ENCODE data around the gene ANKS1A.

The ANKS1A gene

DNA sequence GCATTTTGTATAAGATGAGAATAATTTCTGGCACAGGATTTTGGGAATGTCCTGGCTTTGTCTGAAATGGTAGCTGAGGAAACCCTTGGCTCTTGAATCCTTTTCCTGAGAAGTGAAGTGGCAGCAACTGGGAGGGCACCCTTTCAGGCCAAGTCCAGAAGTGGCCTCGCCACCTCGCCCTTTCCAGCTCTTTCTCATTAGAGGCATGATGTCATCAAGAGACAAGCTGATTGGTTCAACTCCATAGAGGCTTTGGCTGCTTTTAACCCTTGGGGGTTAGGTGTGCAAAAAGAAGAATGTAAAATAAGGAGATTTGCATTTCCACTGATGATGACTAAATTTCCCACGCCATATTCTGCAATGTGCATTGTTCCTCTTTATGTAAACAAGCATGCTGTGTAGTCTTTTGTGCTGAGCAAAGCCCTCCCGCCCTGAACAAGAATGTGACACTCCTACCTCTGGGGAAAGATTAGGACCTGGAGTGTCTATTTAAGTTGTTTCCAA lies 135.5 kb downstream of the ANKS1A start:
- DNase-seq (ENCODE audit: low spot score) = peak; percentile 81

DNA sequence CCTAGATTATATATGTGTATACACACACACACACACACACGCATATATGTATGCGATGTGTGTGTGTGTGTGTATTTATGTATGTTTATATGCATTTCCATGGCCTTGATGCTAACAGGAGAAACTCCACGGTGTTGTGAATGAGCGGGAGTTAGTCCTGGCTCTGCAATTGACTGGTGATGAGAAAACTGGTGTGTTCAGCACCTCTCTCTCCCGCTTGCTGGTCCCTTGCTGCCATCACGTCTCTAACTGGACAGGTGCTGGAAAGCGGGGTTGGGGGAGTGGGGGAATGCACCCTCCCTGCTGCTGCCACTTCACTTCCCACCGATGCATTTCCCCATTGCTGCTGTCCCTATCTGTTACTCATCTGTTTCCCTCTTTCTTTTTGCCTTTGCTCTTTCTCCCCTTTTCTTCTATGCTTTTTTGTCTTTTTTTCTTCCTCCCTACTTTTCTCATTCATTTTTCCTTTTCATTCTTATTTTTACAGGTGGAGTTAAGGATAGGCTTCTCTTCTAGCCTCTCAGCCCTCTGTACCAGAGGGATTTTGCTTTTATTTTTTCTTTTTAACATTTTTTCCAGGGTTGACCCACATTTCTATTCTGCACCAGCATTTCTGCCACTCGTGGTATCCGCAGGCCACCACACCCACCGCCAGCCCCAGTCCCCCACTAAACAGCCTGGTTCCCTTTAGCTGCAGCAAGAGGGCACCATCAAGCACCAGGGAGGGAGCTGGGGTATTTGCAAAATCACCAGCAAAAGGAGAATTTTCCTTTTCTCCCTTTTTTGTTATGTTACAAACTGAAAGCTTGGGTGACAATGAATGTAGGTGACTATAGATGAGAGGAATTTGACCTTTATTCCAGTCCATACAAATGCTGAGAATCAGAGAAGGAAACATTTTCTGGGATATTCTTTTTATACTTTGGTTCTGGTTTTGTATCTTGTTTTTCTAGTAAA lies 136.5 kb downstream of the ANKS1A start:
- DNase-seq (ENCODE audit: low spot score) = peak; percentile 40

DNA sequence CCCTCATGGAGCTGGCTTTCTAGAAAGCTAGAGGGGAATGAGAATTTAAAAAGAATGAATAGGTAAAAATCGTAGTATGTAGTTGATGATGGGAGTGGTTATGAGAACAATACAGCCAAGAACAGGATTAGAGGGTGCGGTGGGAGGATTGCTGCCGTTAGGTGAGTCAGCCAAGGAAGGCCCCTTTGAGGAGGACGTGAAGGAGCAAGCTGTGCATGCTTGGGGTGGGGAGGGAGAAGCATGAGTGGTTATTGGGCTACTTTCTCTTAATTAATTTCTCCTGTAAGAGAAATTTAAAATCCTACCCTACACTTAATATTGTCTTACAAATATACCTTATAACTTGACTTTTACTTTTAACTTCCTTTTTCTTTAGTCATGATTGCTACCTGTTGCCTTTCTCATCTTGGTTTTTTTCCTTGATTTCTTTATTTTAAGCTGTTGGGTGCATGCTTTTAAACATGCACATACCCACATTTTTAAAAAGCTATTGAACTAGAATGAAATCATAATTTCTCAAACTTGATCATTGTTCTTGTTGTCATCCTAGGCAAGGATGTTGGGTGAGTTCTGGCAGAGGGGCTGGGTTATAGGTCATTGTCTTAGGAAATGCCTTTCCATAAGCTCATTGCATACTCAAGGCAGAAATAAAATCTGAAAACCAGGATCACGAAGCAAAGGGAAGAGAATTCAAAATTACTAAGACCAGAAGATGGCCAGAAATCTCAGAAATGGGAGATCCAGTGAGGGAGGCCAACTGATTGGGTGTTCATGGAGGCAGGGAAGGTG lies 137.6 kb downstream of the ANKS1A start:
- DNase-seq (ENCODE audit: low spot score) = peak; percentile 36

GRCh38 chr6:35027807-35028206 lies 138.8 kb downstream of the ANKS1A start:
- DNase-seq (ENCODE audit: low spot score) = no peak

DNA sequence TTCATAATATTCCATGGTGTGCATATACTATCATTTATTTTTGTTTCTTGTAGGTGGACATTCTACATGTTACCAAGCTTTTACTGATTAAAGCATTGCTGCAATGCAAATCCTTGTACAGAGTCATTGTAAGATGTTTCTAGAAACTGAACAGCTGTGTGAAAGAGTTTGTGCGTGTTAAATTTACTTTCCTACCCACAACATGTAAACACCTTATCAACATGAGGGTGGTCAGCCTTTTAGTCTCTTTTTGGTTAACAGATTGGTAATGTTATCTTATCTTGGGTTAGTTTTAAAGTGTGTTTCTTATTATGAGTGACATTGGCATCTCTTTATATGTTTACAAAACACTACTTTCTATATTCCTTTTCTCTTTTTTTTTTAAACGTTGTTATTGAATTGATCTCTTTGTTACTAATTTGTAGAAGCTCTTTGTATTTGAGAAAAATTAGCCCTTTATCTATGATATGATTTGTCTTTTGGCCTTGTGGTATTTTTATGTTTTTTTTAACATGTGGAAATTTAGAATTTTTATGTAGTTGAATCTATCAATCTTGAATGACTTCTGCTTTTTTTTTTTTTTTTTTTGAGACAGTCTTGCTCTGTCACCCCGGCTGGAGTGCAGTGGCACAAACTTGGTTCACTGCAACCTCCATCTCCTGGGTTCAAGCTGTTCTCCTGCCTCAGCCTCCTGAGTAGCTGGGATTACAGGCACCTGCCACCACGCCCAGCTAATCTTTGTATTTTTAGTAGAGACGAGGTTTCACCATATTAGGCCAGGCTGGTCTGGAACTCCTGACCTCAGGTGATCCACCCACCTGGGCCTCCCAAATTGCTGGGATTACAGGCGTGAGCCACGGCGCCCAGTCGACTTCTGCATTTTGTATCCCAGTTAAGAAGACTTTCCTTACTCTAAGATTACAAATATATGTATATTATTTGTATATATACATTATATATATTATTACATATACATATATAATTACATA lies 140.0 kb downstream of the ANKS1A start:
- no peak for DNase-seq (ENCODE audit: low spot score)

DNA sequence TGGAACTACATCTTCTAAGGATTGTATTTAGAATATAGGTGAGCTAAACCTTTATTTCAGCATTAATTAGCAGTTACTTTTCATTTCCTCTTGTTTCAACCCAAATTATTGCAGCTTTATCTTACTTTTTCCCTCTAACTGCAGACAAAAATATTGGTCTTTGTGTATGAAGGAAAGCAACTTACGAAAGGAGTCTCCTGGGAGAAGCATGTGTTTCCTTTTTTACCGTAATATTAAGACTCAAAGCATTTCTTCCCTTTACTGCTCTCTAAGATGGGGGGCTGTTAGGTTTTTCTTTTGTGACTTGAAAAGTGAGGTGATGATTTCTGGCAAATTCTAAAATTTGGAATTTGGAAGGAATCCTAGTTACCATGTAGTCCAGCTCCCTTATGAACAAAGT lies 141.0 kb downstream of the ANKS1A start:
- no peak for DNase-seq (ENCODE audit: low spot score)

DNA sequence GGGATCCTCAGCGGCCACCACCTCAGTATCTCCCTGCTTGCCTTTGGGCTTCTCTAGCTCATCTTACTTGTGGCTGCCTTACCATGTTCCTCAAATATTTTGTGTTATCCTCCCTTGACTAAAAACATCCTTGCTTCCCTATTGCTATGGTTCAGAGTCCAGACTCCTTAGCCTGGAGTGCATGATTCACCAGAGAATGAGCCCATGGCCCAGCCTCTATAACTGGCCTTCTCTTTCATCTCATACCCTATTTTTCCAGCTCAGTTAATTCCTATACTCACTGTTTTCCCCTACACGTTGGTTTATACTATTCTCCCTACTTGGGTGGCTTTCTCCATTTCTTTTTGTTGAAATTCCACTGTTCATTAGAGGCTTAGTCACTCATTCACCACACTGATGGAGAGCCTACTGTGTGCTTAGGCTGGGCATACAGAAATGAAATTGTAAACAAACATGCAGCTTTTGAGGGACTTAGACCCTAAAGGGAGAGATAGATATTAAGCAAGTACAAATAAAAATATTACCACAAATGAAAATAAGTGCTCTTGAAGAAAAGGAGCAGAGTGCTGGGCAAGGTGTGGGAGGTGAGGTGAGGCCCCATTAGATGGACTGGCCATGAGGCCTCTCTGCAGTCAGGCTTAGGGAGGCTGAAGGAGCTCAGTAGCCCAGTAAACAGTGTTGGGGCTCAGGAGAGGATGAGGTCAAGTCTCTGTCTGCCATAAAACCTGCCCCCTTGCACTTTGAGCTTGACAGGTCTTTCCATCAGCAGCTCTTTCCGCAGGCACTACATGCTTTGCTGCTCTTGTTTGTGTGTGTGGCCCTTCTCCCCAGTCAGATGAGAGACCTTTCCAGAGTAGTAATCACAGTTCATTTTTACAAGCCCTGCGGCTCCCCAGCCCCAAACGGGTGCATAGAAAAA lies 142.8 kb downstream of the ANKS1A start:
- no peak for DNase-seq (ENCODE audit: low spot score)

- DNase-seq (ENCODE audit: low spot score) = no peak
These were observed 144.6 kb downstream of the ANKS1A start for GRCh38 chr6:35033683-35034082.

DNA sequence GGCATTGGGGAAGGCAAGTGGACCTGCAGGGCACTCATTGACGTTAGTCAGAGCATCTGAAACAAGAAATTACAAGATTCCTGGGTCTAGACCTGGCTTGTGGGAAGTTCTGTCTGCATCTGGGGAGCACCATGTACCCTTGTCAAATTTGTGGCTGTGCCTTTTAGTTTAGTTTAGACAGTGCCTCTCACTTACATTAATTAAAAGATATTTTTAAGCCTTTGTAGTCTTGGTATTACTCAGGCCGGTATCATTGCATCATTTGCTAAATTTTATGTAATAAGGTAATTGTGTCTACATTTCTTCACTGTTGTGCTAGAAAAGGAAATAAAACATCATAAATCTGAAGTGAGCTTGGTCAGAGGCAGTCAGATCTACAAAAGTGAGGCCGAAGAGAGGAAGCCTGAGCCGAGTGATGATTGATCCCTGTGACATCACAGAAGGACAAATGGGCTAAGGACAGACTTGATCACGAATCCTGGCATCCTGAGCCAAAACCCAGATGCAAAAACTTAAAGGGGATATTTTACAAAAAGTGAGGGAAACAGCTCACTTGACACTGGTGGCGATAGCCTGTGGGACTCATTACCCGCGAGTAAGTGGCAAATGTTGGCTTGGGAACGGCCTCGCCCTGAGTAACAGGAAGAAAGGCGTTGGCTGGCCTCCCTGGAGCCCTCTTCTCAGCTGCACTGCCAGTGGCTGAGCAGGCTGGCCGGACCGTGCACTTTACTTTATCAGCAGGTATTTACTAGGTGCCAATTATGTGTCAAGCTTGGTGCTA lies 145.5 kb downstream of the ANKS1A start:
- peak; percentile 42 for DNase-seq (ENCODE audit: low spot score)

GRCh38 chr6:35035481-35036030 lies 146.5 kb downstream of the ANKS1A start:
- DNase-seq (ENCODE audit: low spot score) = no peak

GRCh38 chr6:35036059-35036827 lies 147.2 kb downstream of the ANKS1A start:
- DNase-seq (ENCODE audit: low spot score) = no peak

DNA sequence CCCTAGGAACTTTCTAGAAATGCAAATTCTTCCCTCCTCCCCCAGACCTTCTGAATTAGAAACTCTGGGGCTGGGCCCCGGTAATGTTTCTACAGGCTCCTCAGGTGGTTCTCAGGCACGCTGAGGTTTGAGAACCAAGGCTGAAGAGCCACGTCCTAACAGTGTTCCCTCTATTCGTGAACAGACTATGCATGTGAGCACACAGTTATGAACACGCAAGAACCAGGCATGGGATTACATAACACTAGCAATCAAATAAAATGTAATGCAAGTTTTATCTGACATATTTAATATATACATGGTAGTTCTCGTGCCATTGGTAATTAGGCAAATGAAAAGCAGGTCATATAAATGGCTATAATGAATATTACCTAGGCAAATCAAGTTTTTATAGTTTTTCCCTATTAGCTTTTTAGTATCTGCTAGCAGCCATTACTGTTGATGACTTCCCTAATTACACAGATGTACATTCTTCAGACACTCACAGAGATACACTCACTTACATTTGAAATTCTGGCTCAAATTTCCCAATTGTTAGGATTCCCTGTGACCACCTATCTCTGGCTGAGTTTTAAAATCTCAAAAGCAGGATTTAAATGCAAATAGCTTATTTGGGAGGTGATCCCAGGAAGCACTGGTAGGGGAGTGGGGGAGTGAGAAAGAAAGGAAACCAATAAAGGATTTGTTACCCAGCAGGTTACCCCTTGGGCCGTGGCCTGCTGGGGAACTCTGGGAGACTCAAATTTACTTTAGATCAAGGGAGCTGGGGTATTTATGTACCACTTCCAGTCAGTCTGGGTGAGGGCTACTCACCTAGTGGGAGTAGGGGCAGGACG lies 148.0 kb downstream of the ANKS1A start:
- no peak for DNase-seq (ENCODE audit: low spot score)

GRCh38 chr6:35037664-35038038 lies 148.6 kb downstream of the ANKS1A start:
- DNase-seq (ENCODE audit: low spot score) = no peak

DNA sequence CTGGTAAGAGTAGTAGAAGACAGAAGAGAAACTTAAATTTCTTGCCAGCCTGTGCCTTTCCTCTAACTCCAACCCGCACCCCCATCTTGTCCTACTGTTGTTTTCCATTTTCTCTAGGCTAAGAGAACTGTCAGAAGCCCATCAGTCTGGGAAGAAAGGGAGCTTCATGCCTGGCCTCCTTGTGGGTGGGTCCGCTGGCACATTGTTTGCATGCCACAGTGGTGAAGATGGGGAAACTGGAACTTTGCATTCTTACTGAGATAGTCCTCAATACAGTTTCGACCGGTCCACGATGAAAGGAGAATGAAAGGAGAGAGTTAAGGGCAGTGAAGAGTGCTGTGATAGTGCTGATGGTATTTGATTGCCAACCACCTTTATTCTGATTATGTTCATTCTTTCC lies 149.0 kb downstream of the ANKS1A start:
- peak; percentile 56 for DNase-seq (ENCODE audit: low spot score)

DNA sequence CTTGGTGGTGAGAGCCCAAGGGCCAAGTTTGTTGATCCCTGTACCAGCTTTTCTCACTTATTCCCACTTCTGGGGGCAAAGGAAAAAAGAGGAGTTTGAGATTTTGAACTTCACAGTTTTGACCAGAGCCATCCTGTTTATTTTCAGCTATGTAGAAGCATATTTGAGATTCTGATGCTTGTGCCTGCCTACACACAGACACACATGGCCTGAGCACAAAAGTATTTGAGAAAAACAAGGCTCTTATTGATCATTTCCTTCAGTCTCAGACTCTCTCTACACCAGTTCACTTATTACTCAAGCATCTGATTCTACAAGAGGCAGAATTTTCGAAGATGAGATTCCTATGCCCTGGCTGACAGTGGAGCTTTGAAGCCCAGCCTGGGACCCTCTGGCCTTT lies 151.3 kb downstream of the ANKS1A start:
- no peak for DNase-seq (ENCODE audit: low spot score)

- no peak for DNase-seq (ENCODE audit: low spot score)
These were observed 152.2 kb downstream of the ANKS1A start for GRCh38 chr6:35041086-35041861.
